AG09319 (cell line): ENCODE data around the gene KHNYN.
"Not testable (repeated sequence)": the region's sequence is repeated elsewhere in the genome, so short reads cannot be mapped to it uniquely, and the experiment has no call there.

ENCODE experiments used
- DNase-seq: peaks from one replicate; pipeline ENCODE4 v3.0.0-alpha.2; 2010; ENCODE audit warnings: low read depth; ENCODE audit errors: extremely low read depth
- CTCF ChIP-seq: IDR thresholded peaks from 2 replicates; pipeline ENCODE4 v1.5.1; 2011; ENCODE audit warnings: low read depth, mild to moderate bottlenecking, inconsistent platforms, low read length, moderate library complexity

The KHNYN gene

GRCh38 chr14:24461336-24461735 lies 31.6 kb downstream of the KHNYN start:
- DNase-seq, result no peak
- TF ChIP-seq CTCF, result no peak

DNA sequence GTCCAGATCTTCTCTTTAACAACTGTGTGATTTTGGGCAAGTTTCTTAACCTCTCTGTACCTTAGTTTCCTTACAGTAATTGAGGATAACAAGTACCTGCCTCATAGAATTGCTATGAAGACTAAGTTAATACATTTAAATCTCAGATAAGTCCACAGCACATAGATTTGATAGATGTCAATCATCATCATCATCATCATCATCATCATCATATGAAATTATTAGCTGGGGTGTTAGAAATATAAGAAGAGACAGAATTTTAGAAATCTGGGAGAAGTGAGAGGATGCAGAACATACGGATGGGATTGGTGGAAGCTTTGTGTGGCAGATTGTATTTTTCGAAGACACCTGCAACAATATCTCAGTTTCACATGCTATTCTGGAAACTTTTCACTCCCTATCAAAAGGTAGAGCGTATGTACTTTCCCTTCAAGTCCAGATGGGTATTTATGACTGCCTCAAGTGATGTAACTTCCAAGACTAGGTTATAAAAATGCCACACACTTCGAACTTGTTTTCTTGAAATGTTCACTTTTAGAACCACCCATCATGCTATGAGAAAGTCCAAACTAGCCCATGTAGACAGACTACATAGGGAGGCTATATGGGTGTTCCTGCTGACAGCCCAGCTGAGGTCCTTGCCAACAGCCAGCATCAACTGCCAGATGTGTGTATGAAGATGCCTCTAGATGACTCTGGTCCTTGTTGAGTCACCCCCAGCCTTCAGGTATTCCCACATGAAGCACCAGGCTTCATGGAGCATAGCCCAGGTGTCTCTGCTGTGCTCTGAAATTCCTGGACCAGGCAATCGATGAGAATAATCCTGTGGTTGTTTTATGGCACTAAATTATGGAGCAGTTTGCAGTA lies 33.5 kb downstream of the KHNYN start:
- no peak for TF ChIP-seq CTCF
- no peak for DNase-seq

GRCh38 chr14:24463884-24464785 lies 34.4 kb downstream of the KHNYN start:
- no peak for DNase-seq
- TF ChIP-seq CTCF, result no peak

DNA sequence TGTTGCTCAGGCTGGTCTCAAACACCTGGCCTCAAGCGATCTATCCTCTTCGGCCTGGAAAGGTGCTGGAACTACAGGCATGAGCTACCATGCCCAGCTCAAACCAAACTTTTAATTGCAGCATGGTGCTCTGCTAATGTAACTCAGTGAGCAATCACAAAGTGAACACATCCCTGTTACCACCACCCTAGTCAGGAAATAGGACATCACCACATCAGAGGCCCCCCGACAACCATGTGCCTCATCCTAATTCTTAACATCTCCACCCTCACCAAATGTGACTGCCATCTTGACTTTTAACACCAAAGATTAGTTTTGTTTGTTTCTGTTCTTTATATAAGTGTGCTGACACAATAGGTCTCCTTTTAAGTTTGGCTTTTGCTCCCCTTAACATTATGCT lies 35.6 kb downstream of the KHNYN start:
- no peak for TF ChIP-seq CTCF
- no peak for DNase-seq

DNA sequence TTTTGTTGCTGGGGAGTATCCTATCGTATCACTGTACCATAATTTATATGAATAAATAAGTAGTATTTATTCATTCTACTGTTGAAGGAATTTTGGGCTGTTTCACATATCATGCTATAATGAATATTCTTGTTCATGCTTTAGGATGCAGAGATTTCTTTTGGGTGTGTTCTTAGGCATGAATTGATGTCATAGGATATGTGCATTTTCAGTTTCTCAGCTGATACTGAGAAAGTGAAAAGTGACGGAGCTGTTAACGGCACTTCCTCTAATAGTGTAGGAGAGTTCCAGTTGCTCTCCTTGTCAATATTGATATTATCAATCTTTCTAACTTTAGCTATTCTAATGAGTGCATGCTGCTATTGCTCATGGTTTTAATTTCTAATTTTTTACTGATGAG lies 36.1 kb downstream of the KHNYN start:
- no peak for DNase-seq
- TF ChIP-seq CTCF, result no peak

DNA sequence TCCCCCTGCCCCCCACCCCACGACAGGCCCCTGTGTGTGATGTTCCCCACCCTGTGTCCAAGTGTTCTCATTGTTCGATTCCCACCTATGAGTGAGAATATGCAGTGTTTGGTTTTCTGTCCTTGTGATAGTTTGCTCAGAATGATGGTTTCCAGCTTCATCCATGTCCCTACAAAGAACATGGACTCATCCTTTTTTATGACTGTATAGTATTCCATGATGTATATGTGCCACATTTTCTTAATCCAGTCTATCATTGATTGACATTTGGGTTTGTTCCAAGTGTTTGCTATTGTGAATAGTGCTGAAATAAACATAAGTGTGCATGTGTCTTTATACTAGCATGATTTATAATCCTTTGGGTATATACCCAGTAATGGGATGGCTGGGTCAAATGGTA lies 40.7 kb downstream of the KHNYN start:
- DNase-seq, result not testable (repeated sequence)

GRCh38 chr14:24473211-24473610 lies 43.5 kb downstream of the KHNYN start:
- DNase-seq, result no peak
- TF ChIP-seq CTCF, result no peak
